ENCODE measurements around the gene CENPH.
"Not testable (repeated sequence)": the region's sequence is repeated elsewhere in the genome, so short reads cannot be mapped to it uniquely, and the experiment has no call there.

Gene CENPH

DNA sequence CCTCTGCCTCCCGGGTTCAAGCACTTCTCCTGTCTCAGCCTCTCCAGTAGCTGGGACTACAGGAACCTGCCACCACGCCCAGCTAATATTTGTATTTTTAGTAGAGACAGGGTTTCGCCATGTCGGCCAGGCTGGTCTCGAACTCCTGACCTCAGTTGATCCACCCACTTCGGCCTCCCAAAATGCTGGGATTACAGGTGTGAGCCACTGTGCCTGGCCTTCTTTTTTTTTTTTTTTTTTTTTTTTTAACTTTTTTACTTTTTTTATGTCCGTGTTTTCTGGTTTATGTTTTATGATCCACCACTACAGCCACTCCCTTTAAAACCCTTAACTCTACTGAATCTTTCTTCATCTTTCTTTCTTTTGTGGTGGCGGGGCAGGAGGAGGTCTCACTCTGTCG is 47.4 kb downstream of the CENPH start:
- not testable (repeated sequence) for H2AK5ac ChIP-seq (ENCODE audit: low read depth, low read length); H2BK15ac ChIP-seq (ENCODE audit: low read length); H3K4ac ChIP-seq (ENCODE audit: low read length); H3K9ac ChIP-seq (ENCODE audit: low read depth, low read length, poor library complexity); H3K9me3 ChIP-seq (replicated peaks in 1 of 2; ENCODE audit: control insufficient read depth in 2 of 2, insufficient read depth in 1 of 2, low read depth in 1 of 2, low read length in 2 of 2); H3K14ac ChIP-seq (ENCODE audit: low read length); H2BK120ac ChIP-seq (ENCODE audit: low read depth, low read length); DNase-seq (ENCODE audit: low spot score); H2BK5ac ChIP-seq (ENCODE audit: low read length); H3K27me3 ChIP-seq (ENCODE audit: control insufficient read depth in 3 of 3, insufficient read depth in 3 of 3, low read depth in 1 of 3, low read length in 3 of 3); H3K4me3 ChIP-seq (ENCODE audit: low read length in 2 of 2); H3K27ac ChIP-seq (replicated peaks; ENCODE audit: low read length); H3K4me1 ChIP-seq (ENCODE audit: control insufficient read depth in 2 of 2, insufficient read depth in 1 of 2, low read depth in 1 of 2, low read length in 2 of 2); H3K79me1 ChIP-seq (ENCODE audit: low read depth, low read length); H3K18ac ChIP-seq (ENCODE audit: low read length); H2BK12ac ChIP-seq (ENCODE audit: low read length); H2AFZ ChIP-seq (ENCODE audit: low read length); H3K4me2 ChIP-seq (ENCODE audit: insufficient read depth, low read length, poor library complexity, severe bottlenecking); H3K23ac ChIP-seq (ENCODE audit: low read depth, low read length, poor library complexity); H4K8ac ChIP-seq (ENCODE audit: low read depth, low read length); H4K91ac ChIP-seq (ENCODE audit: low read depth, low read length, poor library complexity)
- no CpG with 5 or more reads among the region's 9 CpGs for WGBS, 2 donors (ENCODE audit: extremely low coverage in 2 of 2, insufficient read length in 2 of 2, insufficient replicate concordance in 1 of 2)
- peaks cover 3 to 42% of the 10 kb centered on the region in 2 donors for H3K36me3 ChIP-seq (replicated peaks in 1 of 2; ENCODE audit: control insufficient read depth in 2 of 2, insufficient read depth in 2 of 2, low read length in 2 of 2)

DNA sequence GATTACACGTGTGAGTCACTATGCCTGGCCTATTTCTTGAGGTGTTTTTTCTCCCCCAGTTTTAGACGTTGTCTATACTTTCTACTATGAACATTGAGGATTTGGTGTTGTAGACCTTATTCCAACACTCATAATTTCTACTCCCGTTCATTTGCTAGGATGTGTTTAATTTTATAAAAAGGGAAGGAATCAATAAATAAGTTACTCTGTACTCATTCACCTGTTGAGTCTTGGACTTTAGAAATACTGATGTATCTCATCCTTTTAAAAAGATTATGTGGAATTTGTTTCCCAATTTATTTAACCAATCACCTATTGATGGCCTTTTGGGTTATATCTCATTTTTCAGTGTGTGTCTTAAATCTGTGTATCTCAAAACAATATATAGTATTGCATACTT is 48.5 kb downstream of the CENPH start:
- Histone ChIP-seq H3K4ac (ENCODE audit: low read length) (no peak overlapping the region), H3K4me3 (ENCODE audit: low read length in 2 of 2) (no peak overlapping the region), H3K23ac (ENCODE audit: low read depth, low read length, poor library complexity) (no peak overlapping the region), H3K36me3 (replicated peaks in 1 of 2; ENCODE audit: control insufficient read depth in 2 of 2, insufficient read depth in 2 of 2, low read length in 2 of 2) (peaks cover 3 to 45% of the 10 kb centered on the region in 2 donors), H2AK5ac (ENCODE audit: low read depth, low read length) (no peak overlapping the region), H3K9me3 (replicated peaks in 1 of 2; ENCODE audit: control insufficient read depth in 2 of 2, insufficient read depth in 1 of 2, low read depth in 1 of 2, low read length in 2 of 2) (peaks cover 0 to 10% of the 10 kb centered on the region in 2 donors), H3K18ac (ENCODE audit: low read length) (no peak overlapping the region), H2BK5ac (ENCODE audit: low read length) (no peak overlapping the region), H3K4me1 (ENCODE audit: control insufficient read depth in 2 of 2, insufficient read depth in 1 of 2, low read depth in 1 of 2, low read length in 2 of 2) (no peaks in the 10 kb centered on the region), H3K79me1 (ENCODE audit: low read depth, low read length) (peaks cover 2% of the 10 kb centered on the region), H2BK15ac (ENCODE audit: low read length) (no peak overlapping the region), H3K14ac (ENCODE audit: low read length) (no peak overlapping the region), H2BK12ac (ENCODE audit: low read length) (no peak overlapping the region), H3K27ac (replicated peaks; ENCODE audit: low read length) (no peak overlapping the region), H2AFZ (ENCODE audit: low read length) (no peak overlapping the region), H4K8ac (ENCODE audit: low read depth, low read length) (no peak overlapping the region), H3K9ac (ENCODE audit: low read depth, low read length, poor library complexity) (no peak overlapping the region), H2BK120ac (ENCODE audit: low read depth, low read length) (no peak overlapping the region), H4K91ac (ENCODE audit: low read depth, low read length, poor library complexity) (no peak overlapping the region), H3K4me2 (ENCODE audit: insufficient read depth, low read length, poor library complexity, severe bottlenecking) (no peak overlapping the region), H3K27me3 (ENCODE audit: control insufficient read depth in 3 of 3, insufficient read depth in 3 of 3, low read depth in 1 of 3, low read length in 3 of 3) (no peaks in the 10 kb centered on the region)
- DNase-seq (ENCODE audit: low spot score) = no peak
- no CpG with 5 or more reads among the region's 3 CpGs for WGBS, 2 donors (ENCODE audit: extremely low coverage in 2 of 2, insufficient read length in 2 of 2, insufficient replicate concordance in 1 of 2)

- Histone ChIP-seq H2BK120ac (ENCODE audit: low read depth, low read length) (no peak overlapping the region), H3K27me3 (ENCODE audit: control insufficient read depth in 3 of 3, insufficient read depth in 3 of 3, low read depth in 1 of 3, low read length in 3 of 3) (no peaks in the 10 kb centered on the region), H3K18ac (ENCODE audit: low read length) (no peak overlapping the region), H2AFZ (ENCODE audit: low read length) (no peak overlapping the region), H2BK12ac (ENCODE audit: low read length) (no peak overlapping the region), H4K8ac (ENCODE audit: low read depth, low read length) (no peak overlapping the region), H2AK5ac (ENCODE audit: low read depth, low read length) (no peak overlapping the region), H2BK5ac (ENCODE audit: low read length) (no peak overlapping the region), H3K4me1 (ENCODE audit: control insufficient read depth in 2 of 2, insufficient read depth in 1 of 2, low read depth in 1 of 2, low read length in 2 of 2) (no peaks in the 10 kb centered on the region), H3K14ac (ENCODE audit: low read length) (no peak overlapping the region), H3K4me3 (ENCODE audit: low read length in 2 of 2) (no peak overlapping the region), H4K91ac (ENCODE audit: low read depth, low read length, poor library complexity) (no peak overlapping the region), H3K9ac (ENCODE audit: low read depth, low read length, poor library complexity) (no peak overlapping the region), H2BK15ac (ENCODE audit: low read length) (no peak overlapping the region), H3K9me3 (replicated peaks in 1 of 2; ENCODE audit: control insufficient read depth in 2 of 2, insufficient read depth in 1 of 2, low read depth in 1 of 2, low read length in 2 of 2) (peaks cover 0 to 10% of the 10 kb centered on the region in 2 donors), H3K36me3 (replicated peaks in 1 of 2; ENCODE audit: control insufficient read depth in 2 of 2, insufficient read depth in 2 of 2, low read length in 2 of 2) (peaks cover 3 to 49% of the 10 kb centered on the region in 2 donors), H3K27ac (replicated peaks; ENCODE audit: low read length) (no peak overlapping the region), H3K79me1 (ENCODE audit: low read depth, low read length) (peaks cover 2% of the 10 kb centered on the region), H3K4ac (ENCODE audit: low read length) (no peak overlapping the region), H3K4me2 (ENCODE audit: insufficient read depth, low read length, poor library complexity, severe bottlenecking) (no peak overlapping the region), H3K23ac (ENCODE audit: low read depth, low read length, poor library complexity) (no peak overlapping the region)
- no peak for DNase-seq (ENCODE audit: low spot score)
- WGBS, 2 donors (ENCODE audit: extremely low coverage in 2 of 2, insufficient read length in 2 of 2, insufficient replicate concordance in 1 of 2) = no CpG with 5 or more reads among the region's 6 CpGs
Measured at GRCh38 chr5:69238760-69239251, 49.4 kb downstream of the CENPH start.

- Histone ChIP-seq H3K36me3 (replicated peaks in 1 of 2; ENCODE audit: control insufficient read depth in 2 of 2, insufficient read depth in 2 of 2, low read length in 2 of 2) (peaks cover 2 to 44% of the 10 kb centered on the region in 2 donors), H3K18ac (ENCODE audit: low read length) (no peak overlapping the region), H2AK5ac (ENCODE audit: low read depth, low read length) (no peak overlapping the region), H2BK5ac (ENCODE audit: low read length) (no peak overlapping the region), H2BK120ac (ENCODE audit: low read depth, low read length) (no peak overlapping the region), H2BK12ac (ENCODE audit: low read length) (no peak overlapping the region), H2AFZ (ENCODE audit: low read length) (no peak overlapping the region), H3K27ac (replicated peaks; ENCODE audit: low read length) (no peak overlapping the region), H4K8ac (ENCODE audit: low read depth, low read length) (no peak overlapping the region), H3K27me3 (ENCODE audit: control insufficient read depth in 3 of 3, insufficient read depth in 3 of 3, low read depth in 1 of 3, low read length in 3 of 3) (no peaks in the 10 kb centered on the region), H4K91ac (ENCODE audit: low read depth, low read length, poor library complexity) (no peak overlapping the region), H3K4me2 (ENCODE audit: insufficient read depth, low read length, poor library complexity, severe bottlenecking) (no peak overlapping the region), H3K4me1 (ENCODE audit: control insufficient read depth in 2 of 2, insufficient read depth in 1 of 2, low read depth in 1 of 2, low read length in 2 of 2) (no peaks in the 10 kb centered on the region), H3K79me1 (ENCODE audit: low read depth, low read length) (no peaks in the 10 kb centered on the region), H3K9ac (ENCODE audit: low read depth, low read length, poor library complexity) (no peak overlapping the region), H3K9me3 (replicated peaks in 1 of 2; ENCODE audit: control insufficient read depth in 2 of 2, insufficient read depth in 1 of 2, low read depth in 1 of 2, low read length in 2 of 2) (peaks cover 0 to 12% of the 10 kb centered on the region in 2 donors), H3K4me3 (ENCODE audit: low read length in 2 of 2) (no peak overlapping the region), H3K14ac (ENCODE audit: low read length) (no peak overlapping the region), H3K4ac (ENCODE audit: low read length) (no peak overlapping the region), H3K23ac (ENCODE audit: low read depth, low read length, poor library complexity) (no peak overlapping the region), H2BK15ac (ENCODE audit: low read length) (no peak overlapping the region)
- DNase-seq (ENCODE audit: low spot score) = no peak
- no CpG with 5 or more reads among the region's 8 CpGs for WGBS, 2 donors (ENCODE audit: extremely low coverage in 2 of 2, insufficient read length in 2 of 2, insufficient replicate concordance in 1 of 2)
Measured at GRCh38 chr5:69242215-69242927, 53.0 kb downstream of the CENPH start.

All from neuronal stem cell (in vitro differentiated cells).